Right atrium auricular region (tissue), 2 donors: ENCODE data around the gene TMEM156. TPM values are rescaled to one million over a fixed set of nuclear protein-coding genes. Genes with fewer than 3 reads are reported as not detected.

ENCODE experiments used
- DNase-seq: peaks from one replicate; pipeline ENCODE4 v3.0.0-alpha.2; 2019; ENCODE audit warnings: low spot score
- H3K27ac ChIP-seq, 2 donors: fragments of 200-600 bp; sonication (generic); 1 replicate in 1 of 2; 2 replicates in 1 of 2; pipeline ENCODE4 v1.5.1; 2016 to 2019
- H3K27me3 ChIP-seq, 2 donors: fragments of 200-600 bp; sonication (generic); one replicate each; pipeline versions ENCODE4 v1.5.1 to v1.6.0; 2017 to 2019
- H3K36me3 ChIP-seq: fragments of 200-600 bp; sonication (generic); one replicate; pipeline ENCODE4 v1.5.1; 2016
- H3K4me1 ChIP-seq, 2 donors: fragments of 200-600 bp; sonication (generic); one replicate each; pipeline versions ENCODE4 v1.5.1 to v1.6.0; 2017 to 2019
- H3K4me3 ChIP-seq, 2 donors: fragments of 200-600 bp; sonication (generic); 1 replicate in 1 of 2; 2 replicates in 1 of 2; pipeline ENCODE4 v1.5.1; 2017 to 2019; ENCODE audit warnings: mild to moderate bottlenecking in 1 of 2, moderate library complexity in 1 of 2
- H3K9me3 ChIP-seq, 2 donors: fragments of 200-600 bp; sonication (generic); one replicate each; pipeline ENCODE4 v1.5.1; 2019
- total RNA-seq, 2 donors: library from RNA; depleted of rRNA; stranded (reverse); fragments of >200 nt; gene quantifications; one replicate each; pipeline ENCODE4 v1.1.0, GENCODE V29; 2016
- TF ChIP-seq, protein P1 (sequence below), 2 donors: fragments of 200-600 bp; sonication (generic); IDR thresholded peaks; one replicate each; pipeline ENCODE4 v1.5.1; 2019; ENCODE audit warnings: antibody characterized with exemption in 2 of 2

Gene TMEM156
- total RNA-seq, 2 donors from 2014 or later = not detected

DNA sequence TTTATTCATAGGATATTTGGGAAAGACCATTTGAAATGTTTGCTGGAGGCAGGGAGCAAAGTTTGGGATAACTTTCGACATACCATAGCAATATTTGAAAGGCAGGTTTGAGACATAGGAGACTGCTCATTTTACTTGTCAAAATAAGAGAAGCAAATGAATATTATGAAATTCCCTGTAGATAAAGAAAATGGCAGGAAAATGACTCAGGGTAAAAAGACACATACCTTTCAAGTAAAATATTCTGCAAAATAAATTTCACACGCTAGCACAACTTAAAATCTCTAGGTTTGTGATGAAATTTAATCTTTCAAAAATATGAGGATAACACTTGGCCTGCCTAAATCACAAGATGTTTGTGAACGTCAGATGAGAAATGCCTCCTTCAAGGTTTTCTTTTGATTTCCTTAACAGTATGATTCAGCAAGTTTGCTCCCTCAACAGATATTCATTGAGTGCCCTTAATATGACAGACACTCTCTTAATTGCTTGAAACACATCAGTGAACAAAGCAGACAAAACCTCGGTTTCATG, 6.6 kb downstream of the TMEM156 start:
- Histone ChIP-seq H3K27ac (no peak overlapping the region), H3K27me3 (no peaks in the 10 kb centered on the region), H3K36me3 (no peaks in the 10 kb centered on the region), H3K4me3 (no peak overlapping the region), H3K9me3 (no peaks in the 10 kb centered on the region), H3K4me1 (no peaks in the 10 kb centered on the region)
- no peak for DNase-seq
- TF ChIP-seq, protein P1, sequence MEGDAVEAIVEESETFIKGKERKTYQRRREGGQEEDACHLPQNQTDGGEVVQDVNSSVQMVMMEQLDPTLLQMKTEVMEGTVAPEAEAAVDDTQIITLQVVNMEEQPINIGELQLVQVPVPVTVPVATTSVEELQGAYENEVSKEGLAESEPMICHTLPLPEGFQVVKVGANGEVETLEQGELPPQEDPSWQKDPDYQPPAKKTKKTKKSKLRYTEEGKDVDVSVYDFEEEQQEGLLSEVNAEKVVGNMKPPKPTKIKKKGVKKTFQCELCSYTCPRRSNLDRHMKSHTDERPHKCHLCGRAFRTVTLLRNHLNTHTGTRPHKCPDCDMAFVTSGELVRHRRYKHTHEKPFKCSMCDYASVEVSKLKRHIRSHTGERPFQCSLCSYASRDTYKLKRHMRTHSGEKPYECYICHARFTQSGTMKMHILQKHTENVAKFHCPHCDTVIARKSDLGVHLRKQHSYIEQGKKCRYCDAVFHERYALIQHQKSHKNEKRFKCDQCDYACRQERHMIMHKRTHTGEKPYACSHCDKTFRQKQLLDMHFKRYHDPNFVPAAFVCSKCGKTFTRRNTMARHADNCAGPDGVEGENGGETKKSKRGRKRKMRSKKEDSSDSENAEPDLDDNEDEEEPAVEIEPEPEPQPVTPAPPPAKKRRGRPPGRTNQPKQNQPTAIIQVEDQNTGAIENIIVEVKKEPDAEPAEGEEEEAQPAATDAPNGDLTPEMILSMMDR (IDR thresholded peaks at IDR 0.05) = no peak

DNA sequence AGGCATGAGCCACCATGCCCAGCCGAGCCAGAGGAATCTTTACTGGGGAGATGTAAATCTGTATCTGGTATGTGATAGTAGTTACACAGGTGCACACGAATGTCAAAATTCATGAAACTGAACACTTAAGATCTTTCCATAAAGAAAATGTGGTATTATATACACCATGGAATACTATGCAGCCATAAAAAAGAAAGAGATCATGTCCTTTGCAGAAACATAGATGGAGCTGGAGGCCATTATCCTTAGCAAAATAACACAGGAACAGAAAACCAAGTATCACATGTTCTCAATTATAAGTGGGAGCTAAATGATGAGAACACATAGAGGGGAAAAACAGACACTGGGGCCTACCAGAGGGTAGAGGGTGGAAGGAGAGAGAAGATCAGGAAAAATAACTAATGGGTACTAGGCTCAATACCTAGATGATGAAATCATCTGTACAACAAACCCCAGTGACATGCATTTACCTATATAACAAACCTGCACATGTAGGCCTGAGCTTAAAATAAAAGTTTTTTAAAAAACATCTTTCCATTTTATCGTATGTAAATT, 7.8 kb downstream of the TMEM156 start:
- Histone ChIP-seq H3K4me3 (no peak overlapping the region), H3K4me1 (no peaks in the 10 kb centered on the region), H3K9me3 (no peaks in the 10 kb centered on the region), H3K27me3 (no peaks in the 10 kb centered on the region), H3K27ac (no peak overlapping the region), H3K36me3 (no peaks in the 10 kb centered on the region)
- TF ChIP-seq, protein P1 (IDR thresholded peaks at IDR 0.05) = no peak
- DNase-seq = no peak

DNA sequence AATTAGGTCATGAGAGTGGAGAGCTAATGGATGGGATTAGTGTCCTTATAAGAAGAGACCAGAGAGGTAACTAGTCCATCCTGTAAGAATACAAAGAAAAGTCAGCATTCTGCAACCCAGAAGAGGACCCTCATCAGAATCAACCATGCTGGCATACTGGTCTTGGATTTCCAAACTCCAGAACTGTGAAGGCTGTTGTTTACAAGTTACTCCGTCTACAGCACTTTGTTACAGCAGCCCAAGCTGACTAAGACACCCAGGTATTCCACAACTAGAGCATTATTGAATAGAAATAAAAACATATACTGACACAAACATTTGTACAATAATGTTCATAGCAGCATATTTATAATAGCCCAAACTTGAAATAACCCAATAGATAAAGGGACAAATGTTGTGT, 9.2 kb downstream of the TMEM156 start:
- TF ChIP-seq, protein P1 (IDR thresholded peaks at IDR 0.05) = no peak
- Histone ChIP-seq H3K4me3 (no peak overlapping the region), H3K36me3 (no peaks in the 10 kb centered on the region), H3K9me3 (no peaks in the 10 kb centered on the region), H3K27me3 (no peaks in the 10 kb centered on the region), H3K27ac (no peak overlapping the region), H3K4me1 (no peaks in the 10 kb centered on the region)
- no peak for DNase-seq

DNA sequence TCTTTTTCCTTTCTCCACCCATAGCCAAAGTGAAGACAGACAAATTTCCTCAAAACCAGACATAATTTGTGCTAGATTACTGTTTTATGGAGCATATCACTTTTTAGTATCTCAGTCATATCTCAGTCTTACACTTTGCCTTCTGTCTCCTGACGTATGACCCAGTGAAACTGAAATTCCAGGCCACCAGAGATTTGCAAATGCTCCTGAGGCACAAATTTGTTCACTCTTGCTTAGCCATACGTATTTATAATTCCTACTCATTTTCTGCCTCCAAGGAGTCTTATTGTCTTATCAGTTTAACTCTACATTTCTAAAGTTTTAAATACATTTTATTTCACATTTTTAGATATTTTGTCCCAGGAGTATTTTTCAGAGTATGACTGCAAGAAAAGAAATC, 10.0 kb downstream of the TMEM156 start:
- TF ChIP-seq, protein P1 (IDR thresholded peaks at IDR 0.05) = no peak
- Histone ChIP-seq H3K27me3 (no peaks in the 10 kb centered on the region), H3K9me3 (no peaks in the 10 kb centered on the region), H3K36me3 (no peaks in the 10 kb centered on the region), H3K4me1 (no peaks in the 10 kb centered on the region), H3K27ac (no peak overlapping the region), H3K4me3 (no peak overlapping the region)
- no peak for DNase-seq

DNA sequence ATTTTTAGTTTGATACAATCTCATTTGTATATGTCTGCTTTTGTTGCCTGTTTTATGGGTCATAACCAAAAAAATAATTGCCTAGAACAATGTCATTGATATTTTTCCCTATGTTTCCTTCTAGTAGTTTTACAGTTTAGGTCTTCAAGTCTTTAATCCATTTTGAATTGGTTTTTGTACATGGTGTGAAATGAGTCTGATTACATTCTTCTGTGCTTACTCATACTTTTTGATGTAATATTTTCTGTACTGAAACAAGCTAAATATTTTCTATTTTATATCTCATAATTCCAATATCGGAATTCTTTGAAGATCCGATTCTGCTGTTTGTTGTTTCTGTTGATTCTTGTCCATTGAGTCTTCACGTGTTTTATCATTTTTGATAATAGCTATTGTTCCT, 10.6 kb downstream of the TMEM156 start:
- H3K27me3 ChIP-seq = no peaks in the 10 kb centered on the region
- no peak overlapping the region for H3K4me3 ChIP-seq
- H3K9me3 ChIP-seq = no peaks in the 10 kb centered on the region
- DNase-seq = no peak
- H3K4me1 ChIP-seq = no peaks in the 10 kb centered on the region
- no peak overlapping the region for H3K27ac ChIP-seq
- no peaks in the 10 kb centered on the region for H3K36me3 ChIP-seq
- TF ChIP-seq, protein P1 (IDR thresholded peaks at IDR 0.05) = no peak

DNA sequence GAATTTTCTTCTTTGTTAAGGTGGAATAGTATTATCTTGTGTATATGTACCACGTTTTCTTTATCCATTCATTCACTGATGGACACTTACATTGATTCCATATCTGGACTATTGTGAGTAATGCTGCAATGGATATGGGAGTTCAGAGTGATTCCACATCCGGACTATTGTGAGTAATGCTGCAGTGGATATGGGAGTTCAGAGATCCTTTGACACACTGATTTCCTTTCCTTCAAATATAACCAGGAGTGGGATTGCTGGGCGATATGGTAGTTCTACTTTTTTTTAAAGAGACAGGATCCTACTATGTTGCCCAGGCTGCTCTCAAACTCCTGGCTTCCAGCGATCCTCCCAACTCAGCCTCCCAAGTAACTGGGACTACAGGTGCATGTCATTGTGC, 12.1 kb downstream of the TMEM156 start:
- TF ChIP-seq, protein P1 (IDR thresholded peaks at IDR 0.05) = no peak
- no peak for DNase-seq
- no peaks in the 10 kb centered on the region for H3K36me3 ChIP-seq
- H3K4me3 ChIP-seq = no peak overlapping the region
- peaks cover 0 to 7% of the 10 kb centered on the region in 2 donors for H3K9me3 ChIP-seq
- no peaks in the 10 kb centered on the region for H3K4me1 ChIP-seq
- no peaks in the 10 kb centered on the region for H3K27me3 ChIP-seq
- no peak overlapping the region for H3K27ac ChIP-seq
